H1 (cell line): ENCODE data around the gene MAN2A1. TPM values are rescaled to one million over a fixed set of nuclear protein-coding genes. Genes with fewer than 3 reads are reported as not detected.

Experiments used
- CTCF ChIA-PET: fragments of 300-600 bp; sonication (Branson Sonifier 250); formaldehyde crosslinking; loops from one replicate; lab custom pipeline; 2021; ENCODE audit not compliant: partially characterized antibody; lab: Charles Lee
- POLR2A ChIA-PET: fragments of 300-600 bp; sonication (Branson Sonifier 250); formaldehyde crosslinking; loops from one replicate; lab custom pipeline; 2021; ENCODE audit warnings: inconsistent platforms; ENCODE audit not compliant: partially characterized antibody; lab: Charles Lee
- DNase-seq, 2 experiments: peaks; one replicate each; pipeline versions ENCODE4 v3.0.0 to v3.0.0-alpha.2; 2010 to 2022; ENCODE audit warnings: low spot score in 2 of 2, low read depth in 1 of 2, mixed read lengths in 1 of 2
- FAIRE-seq: peaks from 2 replicates; lab custom pipeline; 2011; peaks lifted over from hg19 to GRCh38; lab: Jason Lieb, UNC
- H2AFZ ChIP-seq: 2 replicates; pipeline ENCODE4 v1.8.1; 2012; ENCODE audit warnings: low read length, inconsistent platforms
- H2AK5ac ChIP-seq: 2 replicates; pipeline ENCODE4 v1.6.1; 2013; ENCODE audit warnings: low read depth, low read length
- H2BK120ac ChIP-seq: replicated peaks from 2 replicates; pipeline ENCODE3; 2013; ENCODE audit warnings: low read depth, low read length, inconsistent platforms
- H2BK12ac ChIP-seq: 2 replicates; pipeline ENCODE4 v1.6.1; 2013; ENCODE audit warnings: low read depth, low read length
- H2BK15ac ChIP-seq: 2 replicates; pipeline ENCODE4 v1.6.1; 2013; ENCODE audit warnings: low read length
- H2BK20ac ChIP-seq: 2 replicates; pipeline ENCODE4 v1.6.1; 2013; ENCODE audit warnings: low read length
- H2BK5ac ChIP-seq: 2 replicates; pipeline ENCODE4 v1.6.1; 2013; ENCODE audit warnings: low read depth, low read length
- H3K14ac ChIP-seq: 2 replicates; pipeline ENCODE4 v1.6.1; 2013; ENCODE audit warnings: inconsistent platforms; ENCODE audit not compliant: insufficient read length
- H3K18ac ChIP-seq: 2 replicates; pipeline ENCODE4 v1.6.1; 2013; ENCODE audit warnings: low read length; ENCODE audit errors: extremely low read depth
- H3K23ac ChIP-seq: 2 replicates; pipeline ENCODE4 v1.6.1; 2013; ENCODE audit warnings: inconsistent platforms; ENCODE audit not compliant: insufficient read length
- H3K23me2 ChIP-seq: 2 replicates; pipeline ENCODE4 v1.6.1; 2013; ENCODE audit warnings: low read depth, low read length
- H3K27ac ChIP-seq: 2 replicates; pipeline ENCODE4 v1.6.1; 2011; ENCODE audit warnings: low read depth, low read length, inconsistent platforms
- H3K27me3 ChIP-seq, 4 experiments: replicated peaks in 1 of 4; 1 replicate in 1 of 4; 2 replicates in 3 of 4; pipeline versions ENCODE4 v1.6.1 to v1.8.1; 2011 to 2013; ENCODE audit warnings: low read length in 3 of 4, mild to moderate bottlenecking in 3 of 4, inconsistent platforms in 2 of 4, mixed read lengths in 2 of 4, moderate library complexity in 1 of 4; ENCODE audit not compliant: control insufficient read depth in 3 of 4, insufficient read depth in 3 of 4; ENCODE audit errors: extremely low read depth in 1 of 4
- H3K36me3 ChIP-seq, 4 experiments: 2 replicates each; pipeline versions ENCODE4 v1.6.1 to v1.8.1; 2011 to 2013; ENCODE audit warnings: mild to moderate bottlenecking in 4 of 4, low read length in 3 of 4, moderate library complexity in 2 of 4, control low read depth in 1 of 4, inconsistent platforms in 1 of 4; ENCODE audit not compliant: insufficient read depth in 4 of 4, control insufficient read depth in 2 of 4
- H3K4ac ChIP-seq: replicated peaks from 2 replicates; pipeline ENCODE3; 2013; ENCODE audit warnings: low read length, low read depth, mixed read lengths, inconsistent platforms; ENCODE audit not compliant: insufficient read length
- H3K4me1 ChIP-seq, 4 experiments: replicated peaks in 1 of 4; 1 replicate in 1 of 4; 2 replicates in 3 of 4; pipeline versions ENCODE4 v1.6.1 to v1.8.1; 2011 to 2013; ENCODE audit warnings: low read length in 3 of 4, inconsistent platforms in 2 of 4, mixed read lengths in 1 of 4; ENCODE audit not compliant: insufficient read depth in 4 of 4, control insufficient read depth in 3 of 4
- H3K4me2 ChIP-seq, 2 experiments: 2 replicates each; pipeline versions ENCODE4 v1.6.1 to v1.8.1; 2011 to 2013; ENCODE audit warnings: low read depth in 2 of 2, low read length in 2 of 2, control low read depth in 1 of 2, inconsistent platforms in 1 of 2, mild to moderate bottlenecking in 1 of 2; ENCODE audit not compliant: insufficient read depth in 1 of 2
- H3K4me3 ChIP-seq, 4 experiments: fragments of 200-600, 300-600 bp in 1 of 4; sonication (generic), shearing (Covaris generic), sonication (Bioruptor Twin) in 1 of 4; 2 replicates each; pipeline versions ENCODE4 v1.5.1 to v1.8.1; 2011 to 2016; ENCODE audit warnings: low read length in 4 of 4, low read depth in 3 of 4, control low read depth in 2 of 4, inconsistent platforms in 2 of 4, mild to moderate bottlenecking in 2 of 4, mixed read lengths in 1 of 4, moderate library complexity in 1 of 4; ENCODE audit not compliant: insufficient read depth in 2 of 4; ENCODE audit errors: extremely low read depth in 1 of 4
- H3K56ac ChIP-seq: replicated peaks from 2 replicates; pipeline ENCODE3; 2013; ENCODE audit warnings: low read depth, mild to moderate bottlenecking, mixed read lengths, low read length, inconsistent platforms; ENCODE audit not compliant: insufficient read length
- H3K79me1 ChIP-seq: 2 replicates; pipeline ENCODE4 v1.6.1; 2013; ENCODE audit warnings: low read depth, low read length, control low read depth
- H3K79me2 ChIP-seq, 2 experiments: 2 replicates each; pipeline versions ENCODE4 v1.6.1 to v1.8.1; 2012 to 2013; ENCODE audit warnings: low read length in 2 of 2, mild to moderate bottlenecking in 2 of 2, inconsistent platforms in 1 of 2; ENCODE audit not compliant: insufficient read depth in 2 of 2, control insufficient read depth in 1 of 2
- H3K9ac ChIP-seq, 4 experiments: replicated peaks in 1 of 4; 1 replicate in 1 of 4; 2 replicates in 3 of 4; pipeline versions ENCODE4 v1.6.1 to v1.8.1; 2011 to 2013; ENCODE audit warnings: low read depth in 3 of 4, low read length in 3 of 4, control low read depth in 2 of 4, mild to moderate bottlenecking in 2 of 4, moderate library complexity in 2 of 4, inconsistent platforms in 1 of 4; ENCODE audit errors: extremely low read depth in 1 of 4
- H3K9me3 ChIP-seq, 2 experiments: 2 replicates each; pipeline versions ENCODE4 v1.6.1 to v1.8.1; 2012 to 2013; ENCODE audit warnings: mild to moderate bottlenecking in 2 of 2, moderate library complexity in 2 of 2, control low read depth in 1 of 2, inconsistent platforms in 1 of 2, low read depth in 1 of 2, low read length in 1 of 2, mixed read lengths in 1 of 2; ENCODE audit not compliant: insufficient read depth in 2 of 2
- H4K20me1 ChIP-seq, 2 experiments: replicated peaks in 1 of 2; 2 replicates each; pipeline versions ENCODE3 to v1.8.1; 2011 to 2013; ENCODE audit warnings: inconsistent platforms in 2 of 2, low read length in 2 of 2, mild to moderate bottlenecking in 1 of 2; ENCODE audit not compliant: insufficient read depth in 2 of 2, control insufficient read depth in 1 of 2
- H4K5ac ChIP-seq: 2 replicates; pipeline ENCODE4 v1.6.1; 2013; ENCODE audit warnings: low read length, low read depth, mixed read lengths, inconsistent platforms; ENCODE audit not compliant: insufficient read length
- H4K8ac ChIP-seq: 2 replicates; pipeline ENCODE4 v1.8.0; 2013; ENCODE audit warnings: mild to moderate bottlenecking, moderate library complexity, low read length, inconsistent platforms; ENCODE audit not compliant: insufficient read depth; ENCODE audit errors: extremely low read depth
- H4K91ac ChIP-seq: replicated peaks from 2 replicates; pipeline ENCODE3; 2013; ENCODE audit warnings: low read length, mixed read lengths, inconsistent platforms; ENCODE audit not compliant: insufficient read length
- HDAC6 ChIP-seq: IDR thresholded peaks from one replicate; pipeline ENCODE4 v1.7.1; 2012; ENCODE audit warnings: low read depth, mild to moderate bottlenecking, inconsistent platforms, low read length, moderate library complexity
- POLR2AphosphoS5 ChIP-seq: IDR thresholded peaks from 2 replicates; pipeline ENCODE4 v1.6.1; 2011; ENCODE audit warnings: low read depth, low read length
- WGBS, 2 experiments: shearing (Covaris generic) in 1 of 2; methylation state at CpG; one replicate each; pipeline versions ENCODE4 v1.1.6 to v1.1.7; 2013 to 2015; ENCODE audit warnings: low lambda C conversion rate in 2 of 2, mixed read lengths in 2 of 2, inconsistent platforms in 1 of 2, low coverage in 1 of 2, missing lambda C conversion rate in 1 of 2; ENCODE audit not compliant: insufficient replicate concordance in 2 of 2, insufficient coverage in 1 of 2, insufficient read length in 1 of 2; ENCODE audit errors: extremely low coverage in 1 of 2, missing lambda C conversion rate in 1 of 2; 5-methylcytosine and 5-hydroxymethylcytosine counted together
- polyA plus RNA-seq, 7 experiments: library from polyadenylated mRNA; depleted of rRNA in 3 of 7; stranded (reverse) in 5 of 7; unstranded in 2 of 7; fragments of >200 nt in 5 of 7; fragments of 200-250 nt in 2 of 7; gene quantifications; 1 replicate in 5 of 7; 2 replicates in 1 of 7; 4 replicates in 1 of 7; pipeline versions ENCODE4 v1.2.1 to v1.2.3, GENCODE V29; 2011 to 2013; ENCODE audit warnings: missing spikeins in 2 of 7, mixed read lengths in 2 of 7
- total RNA-seq: library from RNA; stranded (reverse); fragmentation: NEBNext Ultra II Directional; extraction: Animal tissue kit (Norgen Biotek cat#: 25700); gene quantifications from 2 replicates; pipeline ENCODE4 v1.2.1, GENCODE V29; 2021

Gene MAN2A1
- total and polyA plus RNA-seq, 2 of the 8 experiments (the other 6 are each of a cell fraction or from before 2014, with no cell fraction given): 29.1 to 102 TPM

DNA sequence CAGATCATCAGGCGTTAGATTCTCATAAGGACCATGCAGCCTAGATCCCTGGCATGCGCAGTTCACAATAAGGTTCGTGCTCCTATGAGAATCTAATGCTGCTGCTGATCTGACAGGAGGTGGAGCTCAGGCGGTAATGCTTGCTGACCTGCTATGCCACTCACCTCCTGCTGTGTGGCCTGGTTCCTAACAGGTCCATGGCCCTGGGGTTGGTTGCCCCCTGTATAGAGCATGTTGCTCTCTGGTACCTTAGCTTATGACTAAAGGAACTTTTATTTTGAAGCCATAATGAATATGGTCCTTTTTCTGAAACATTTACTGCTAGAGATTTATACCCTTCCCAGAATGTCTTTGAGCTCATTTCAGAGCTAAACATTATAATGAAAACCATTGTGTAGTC is 3.1 kb downstream of the MAN2A1 start:
- Histone ChIP-seq H3K18ac (no peak overlapping the region), H3K4me1 (peaks cover 3 to 21% (median 16%) of the 10 kb centered on the region in 4 experiments; a peak in 5 of 7 replicates), H3K27me3 (no peaks in the 10 kb centered on the region), H2BK15ac (no peak overlapping the region), H2AFZ (no peak overlapping the region), H3K4ac (no peak overlapping the region), H4K8ac (no peak overlapping the region), H3K4me3 (peak overlapping the region in 1 of 4 experiments; percentile 36; a peak in 1 of 8 replicates), H3K79me2 (peaks cover 28 to 75% of the 10 kb centered on the region in 2 experiments), H4K20me1 (peaks cover 29 to 36% of the 10 kb centered on the region in 2 experiments), H4K91ac (no peak overlapping the region), H3K9me3 (peaks cover 0 to 3% of the 10 kb centered on the region in 2 experiments; a peak in 1 of 4 replicates), H3K79me1 (no peaks in the 10 kb centered on the region; the same call in 1 of the 2 replicates), H2BK5ac (no peak overlapping the region), H2BK12ac (no peak overlapping the region), H3K23ac (no peak overlapping the region), H4K5ac (no peak overlapping the region), H3K56ac (no peak overlapping the region), H3K14ac (no peak overlapping the region), H2BK120ac (no peak overlapping the region), H3K36me3 (0 out of 8 replicates have a peak, but pooled peaks cover 0 to 2% (median 0%) of the 10 kb centered on the region in 4 experiments), H3K23me2 (no peaks in the 10 kb centered on the region; the same call in 1 of the 2 replicates), H3K27ac (no peak overlapping the region), H2BK20ac (no peak overlapping the region), H3K4me2 (peak overlapping the region in 1 of 2 experiments; percentile 81; a peak in 3 of 4 replicates), H3K9ac (no peak overlapping the region), H2AK5ac (no peak overlapping the region)
- TF ChIP-seq HDAC6: no peak
- TF ChIP-seq POLR2AphosphoS5: peak; percentile 49; the same call in 1 of the 2 replicates
- WGBS, 2 experiments: 70% methylated on average over 4 of the region's 4 CpGs; no CpG with 5 or more reads in 1 of the 2 experiments
- FAIRE-seq (no peak), DNase-seq (no peak)
- CTCF ChIA-PET: interaction anchor here (0.6 to 1.4 kb wide), 7 partner anchors 13 to 209 kb away, joined by 3 to 5 read pairs (median 3); no protein-coding TSS in a partner anchor
- POLR2A ChIA-PET: interaction anchor here (1.2 to 1.4 kb wide), 2 partner anchors 9 to 12 kb away, joined by 5 read pairs; no protein-coding TSS in a partner anchor
